ENCODE measurements around the gene LRRN2. TPM values are rescaled to one million over a fixed set of nuclear protein-coding genes. Genes with fewer than 3 reads are reported as not detected.

LRRN2 gene
- total and polyA plus RNA-seq, 2 of the 8 experiments (the other 6 are each of a cell fraction or from before 2014, with no cell fraction given), result 1.8 to 2.3 TPM

GRCh38 chr1:204709960-204710912, 24.7 kb upstream of the LRRN2 start:
- peaks cover 36 to 54% (median 39%) of the 10 kb centered on the region in 4 experiments for H3K4me1 ChIP-seq (replicated peaks in 1 of 4; ENCODE audit: control insufficient read depth in 3 of 4, insufficient read depth in 4 of 4, low read length in 3 of 4)
- 6% methylated on average over 11 of the region's 11 CpGs; no CpG with 5 or more reads in 1 of the 2 experiments for WGBS, 2 experiments (ENCODE audit: extremely low coverage in 1 of 2, insufficient coverage in 1 of 2, insufficient read length in 1 of 2, insufficient replicate concordance in 2 of 2, low coverage in 1 of 2, low lambda C conversion rate in 2 of 2, missing lambda C conversion rate in 1 of 2)
- no peak overlapping the region for H2BK120ac ChIP-seq (replicated peaks; ENCODE audit: low read depth, low read length)
- H3K56ac ChIP-seq (replicated peaks; ENCODE audit: insufficient read length, low read depth, low read length), result no peak overlapping the region
- FAIRE-seq (peak; percentile 76), DNase-seq (ENCODE audit: low read depth in 1 of 2, low spot score in 2 of 2) (peak; percentile 70 to 93)
- H3K27me3 ChIP-seq (replicated peaks in 1 of 4; ENCODE audit: control insufficient read depth in 3 of 4, extremely low read depth in 1 of 4, insufficient read depth in 3 of 4, low read length in 3 of 4), result peaks cover 39 to 80% (median 67%) of the 10 kb centered on the region in 4 experiments
- H3K4me2 ChIP-seq (ENCODE audit: insufficient read depth in 1 of 2, low read depth in 2 of 2, low read length in 2 of 2), result peak overlapping the region; percentile 41 to 46
- H3K79me2 ChIP-seq (ENCODE audit: control insufficient read depth in 1 of 2, insufficient read depth in 2 of 2, low read length in 2 of 2), result no peaks in the 10 kb centered on the region
- H3K9me3 ChIP-seq (ENCODE audit: insufficient read depth in 2 of 2, low read depth in 1 of 2, low read length in 1 of 2), result no peaks in the 10 kb centered on the region
- peaks cover 2% of the 10 kb centered on the region; the same call in 1 of the 2 replicates for H3K23me2 ChIP-seq (ENCODE audit: low read depth, low read length)
- H3K4ac ChIP-seq (replicated peaks; ENCODE audit: insufficient read length, low read depth, low read length), result no peak overlapping the region
- no peak overlapping the region for H2BK20ac ChIP-seq (ENCODE audit: low read length)
- H3K14ac ChIP-seq (ENCODE audit: insufficient read length), result no peak overlapping the region
- H3K23ac ChIP-seq (ENCODE audit: insufficient read length), result no peak overlapping the region
- peak overlapping the region in 2 of 4 experiments; percentile 7 to 27; a peak in 3 of 8 replicates for H3K4me3 ChIP-seq (ENCODE audit: extremely low read depth in 1 of 4, insufficient read depth in 2 of 4, low read depth in 3 of 4, low read length in 4 of 4)
- peaks cover 12 to 32% of the 10 kb centered on the region in 2 experiments for H4K20me1 ChIP-seq (replicated peaks in 1 of 2; ENCODE audit: control insufficient read depth in 1 of 2, insufficient read depth in 2 of 2, low read length in 2 of 2)
- no peak overlapping the region for H2BK5ac ChIP-seq (ENCODE audit: low read depth, low read length)
- H4K5ac ChIP-seq (ENCODE audit: insufficient read length, low read depth, low read length), result no peak overlapping the region
- no peak overlapping the region; the same call in 1 of the 2 replicates for H2BK12ac ChIP-seq (ENCODE audit: low read depth, low read length)
- H3K9ac ChIP-seq (replicated peaks in 1 of 4; ENCODE audit: extremely low read depth in 1 of 4, low read depth in 3 of 4, low read length in 3 of 4), result no peak overlapping the region
- no peaks in the 10 kb centered on the region for H3K79me1 ChIP-seq (ENCODE audit: low read depth, low read length)
- H3K18ac ChIP-seq (ENCODE audit: extremely low read depth, low read length), result peak overlapping the region; percentile 17; the same call in 1 of the 2 replicates
- POLR2A ChIA-PET (ENCODE audit: partially characterized antibody), result interaction anchor here (1.2 to 1.5 kb wide), 4 partner anchors 16 to 145 kb away, joined by 3 read pairs; partner anchors contain the start of gene LRRN2
- H2AK5ac ChIP-seq (ENCODE audit: low read depth, low read length), result no peak overlapping the region
- H2BK15ac ChIP-seq (ENCODE audit: low read length), result no peak overlapping the region
- no peaks in the 10 kb centered on the region for H3K36me3 ChIP-seq (ENCODE audit: control insufficient read depth in 2 of 4, insufficient read depth in 4 of 4, low read length in 3 of 4)
- H4K8ac ChIP-seq (ENCODE audit: extremely low read depth, insufficient read depth, low read length), result no peak overlapping the region
- H2AFZ ChIP-seq (ENCODE audit: low read length), result no peak overlapping the region
- no peak overlapping the region for H3K27ac ChIP-seq (ENCODE audit: low read depth, low read length)
- CTCF ChIA-PET (ENCODE audit: partially characterized antibody), result interaction anchor here (0.7 to 3.2 kb wide), 11 partner anchors 8 to 149 kb away, joined by 3 to 16 read pairs (median 5); no protein-coding TSS in a partner anchor
- no peak overlapping the region for H4K91ac ChIP-seq (replicated peaks; ENCODE audit: insufficient read length, low read length)
- TF ChIP-seq KDM5A (IDR thresholded peaks at IDR 0.05; ENCODE audit: low read length) (no peak), CTCF (IDR thresholded peaks at IDR 0.05; ENCODE audit: control extremely low read depth in 1 of 3, insufficient read depth in 1 of 3, low read depth in 1 of 3, low read length in 3 of 3) (no peak), RAD21 (IDR thresholded peaks at IDR 0.05 in 1 of 2, conservative IDR thresholded peaks at IDR 0.05 in 1 of 2; ENCODE audit: low read depth in 2 of 2, low read length in 2 of 2) (peak in 1 of 2 experiments; percentile 12; a peak in 1 of 4 replicates), HDAC6 (IDR thresholded peaks at IDR 0.05; ENCODE audit: low read depth, low read length) (no peak), USF2 (IDR thresholded peaks at IDR 0.05; ENCODE audit: low read length) (no peak), KDM1A (IDR thresholded peaks at IDR 0.05; ENCODE audit: borderline replicate concordance, low read length) (peak; percentile 40; the same call in 1 of the 2 replicates)
